ENCODE data around the gene CPT1B. TPM values are rescaled to one million over a fixed set of nuclear protein-coding genes. Genes with fewer than 3 reads are reported as not detected.

CPT1B gene
- total and polyA plus RNA-seq, 4 donors, result 8.2 to 30.1 (median 17.8) TPM

GRCh38 chr22:50603511-50604255 is 25.5 kb upstream of the CPT1B start:
- Histone ChIP-seq H3K27me3 (ENCODE audit: control insufficient read depth, insufficient read depth, low read length) (no peaks in the 10 kb centered on the region), H3K27ac (ENCODE audit: low read depth, low read length) (no peak overlapping the region)
- 49% methylated on average over 67 of the region's 70 CpGs for WGBS (ENCODE audit: insufficient coverage)

GRCh38 chr22:50602338-50602700 is 24.1 kb upstream of the CPT1B start:
- WGBS (ENCODE audit: insufficient coverage), result 13% methylated on average over 2 of the region's 2 CpGs
- DNase-seq (ENCODE audit: low read depth in 4 of 6, low spot score in 6 of 6), result no peak
- H3K4me3 ChIP-seq (ENCODE audit: low read depth, low read length), result no peak overlapping the region

More at GRCh38 chr22:50603511-50604255, 25.5 kb upstream of the CPT1B start:
- DNase-seq (ENCODE audit: low read depth in 4 of 6, low spot score in 6 of 6), result no peak
- Histone ChIP-seq H3K4me3 (ENCODE audit: low read depth, low read length) (no peak overlapping the region), H3K9me3 (ENCODE audit: control insufficient read depth, insufficient read depth, low read length) (no peaks in the 10 kb centered on the region), H3K4me1 (ENCODE audit: control insufficient read depth, insufficient read depth, low read length) (peaks cover 29% of the 10 kb centered on the region), H3K36me3 (ENCODE audit: control insufficient read depth, insufficient read depth, low read length) (peaks cover 61% of the 10 kb centered on the region)

GRCh38 chr22:50601669-50602337 is 23.6 kb upstream of the CPT1B start:
- WGBS (ENCODE audit: insufficient coverage), result 47% methylated on average over 11 of the region's 12 CpGs
- no peaks in the 10 kb centered on the region for H3K27me3 ChIP-seq (ENCODE audit: control insufficient read depth, insufficient read depth, low read length)
- H3K4me1 ChIP-seq (ENCODE audit: control insufficient read depth, insufficient read depth, low read length), result peaks cover 29% of the 10 kb centered on the region
- no peak overlapping the region for H3K4me3 ChIP-seq (ENCODE audit: low read depth, low read length)
- DNase-seq (ENCODE audit: low read depth in 4 of 6, low spot score in 6 of 6), result no peak
- peaks cover 47% of the 10 kb centered on the region for H3K36me3 ChIP-seq (ENCODE audit: control insufficient read depth, insufficient read depth, low read length)
- no peak overlapping the region for H3K27ac ChIP-seq (ENCODE audit: low read depth, low read length)
- H3K9me3 ChIP-seq (ENCODE audit: control insufficient read depth, insufficient read depth, low read length), result no peaks in the 10 kb centered on the region

More at GRCh38 chr22:50602338-50602700, 24.1 kb upstream of the CPT1B start:
- peaks cover 29% of the 10 kb centered on the region for H3K4me1 ChIP-seq (ENCODE audit: control insufficient read depth, insufficient read depth, low read length)
- H3K9me3 ChIP-seq (ENCODE audit: control insufficient read depth, insufficient read depth, low read length), result no peaks in the 10 kb centered on the region
- peaks cover 47% of the 10 kb centered on the region for H3K36me3 ChIP-seq (ENCODE audit: control insufficient read depth, insufficient read depth, low read length)
- H3K27ac ChIP-seq (ENCODE audit: low read depth, low read length), result no peak overlapping the region
- no peaks in the 10 kb centered on the region for H3K27me3 ChIP-seq (ENCODE audit: control insufficient read depth, insufficient read depth, low read length)

- peak overlapping the region; percentile 31 for H3K4me3 ChIP-seq (ENCODE audit: low read depth, low read length)
- DNase-seq (ENCODE audit: low read depth in 4 of 6, low spot score in 6 of 6), result peak in 2 of 6 donors; percentile 47 to 64
- no peaks in the 10 kb centered on the region for H3K27me3 ChIP-seq (ENCODE audit: control insufficient read depth, insufficient read depth, low read length)
- peaks cover 29% of the 10 kb centered on the region for H3K4me1 ChIP-seq (ENCODE audit: control insufficient read depth, insufficient read depth, low read length)
- 2% methylated on average over 31 of the region's 52 CpGs for WGBS (ENCODE audit: insufficient coverage)
- no peak overlapping the region for H3K27ac ChIP-seq (ENCODE audit: low read depth, low read length)
- H3K36me3 ChIP-seq (ENCODE audit: control insufficient read depth, insufficient read depth, low read length), result peaks cover 40% of the 10 kb centered on the region
- no peaks in the 10 kb centered on the region for H3K9me3 ChIP-seq (ENCODE audit: control insufficient read depth, insufficient read depth, low read length)
These were observed 22.9 kb upstream of the CPT1B start for GRCh38 chr22:50600967-50601668.

DNA sequence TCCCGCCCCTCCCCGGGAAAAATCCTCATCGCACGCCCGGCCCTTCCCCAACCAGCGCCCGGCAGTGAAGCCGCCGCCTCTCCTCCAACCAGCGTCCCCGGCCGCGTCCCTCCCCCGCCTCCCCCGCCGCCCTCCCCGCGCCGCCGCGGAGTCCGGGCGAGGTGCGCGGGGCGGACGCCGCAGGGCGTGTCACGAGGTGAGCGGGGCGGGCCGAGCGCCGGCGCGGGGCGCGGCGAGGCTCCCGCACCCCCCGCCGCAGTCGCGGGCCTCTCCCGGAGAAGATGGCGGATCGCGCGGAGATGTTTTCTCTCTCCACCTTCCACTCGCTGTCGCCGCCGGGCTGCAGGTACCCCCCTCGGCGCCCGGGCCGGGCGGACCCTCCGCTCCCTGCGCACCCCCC is 22.3 kb upstream of the CPT1B start, which contains the start of gene MAPK8IP2:
TSS of gene MAPK8IP2 (plus strand) at position 256 of the 400 bp plus-strand sequence. CDS start at position 282, 26 bp downstream.
- Histone ChIP-seq H3K4me3 (ENCODE audit: low read depth, low read length) (peak within 1 kb of the TSS; percentile 31), H3K9me3 (ENCODE audit: control insufficient read depth, insufficient read depth, low read length) (no peaks in the 10 kb centered on the region), H3K27me3 (ENCODE audit: control insufficient read depth, insufficient read depth, low read length) (no peaks in the 10 kb centered on the region), H3K4me1 (ENCODE audit: control insufficient read depth, insufficient read depth, low read length) (peaks cover 29% of the 10 kb centered on the region), H3K27ac (ENCODE audit: low read depth, low read length) (no peak within 1 kb of the TSS), H3K36me3 (ENCODE audit: control insufficient read depth, insufficient read depth, low read length) (peaks cover 34% of the 10 kb centered on the region)
- peak in 2 of 6 donors; percentile 66 to 83 for DNase-seq (ENCODE audit: low read depth in 4 of 6, low spot score in 6 of 6)
- 0% methylated on average over 52 of the region's 61 CpGs for WGBS (ENCODE audit: insufficient coverage)

DNA sequence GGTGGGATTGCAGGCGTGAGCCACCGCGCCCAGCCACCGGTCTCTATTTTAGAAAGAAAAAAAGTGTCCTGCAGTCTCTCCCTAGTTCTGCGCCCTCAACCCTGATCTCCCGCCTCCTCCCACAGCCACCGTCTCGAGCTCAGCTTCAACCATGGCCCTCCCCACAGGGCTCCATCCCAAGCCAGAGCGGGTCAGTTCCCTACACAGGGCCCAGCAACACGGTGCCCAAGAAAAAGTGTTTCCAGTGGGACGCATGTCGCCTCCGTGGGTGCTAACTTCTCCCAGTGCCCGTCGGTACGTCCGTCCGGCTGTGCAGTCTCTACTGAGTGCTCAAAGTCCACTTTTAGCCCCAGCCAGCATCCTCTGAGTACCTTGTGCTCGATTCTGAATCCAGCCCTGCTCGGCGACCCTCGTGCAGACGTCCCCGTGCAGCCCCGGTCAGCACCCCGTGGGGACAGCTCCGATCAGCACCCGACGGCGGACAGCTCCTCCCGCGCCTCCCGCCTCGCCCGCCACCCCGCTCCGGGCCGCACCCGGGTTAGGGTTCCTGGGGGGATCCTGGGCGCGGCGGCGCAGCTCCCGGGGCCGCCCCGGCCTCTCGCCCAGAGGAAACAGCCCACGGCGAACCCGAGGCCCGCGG is 21.7 kb upstream of the CPT1B start:
- Histone ChIP-seq H3K27me3 (ENCODE audit: control insufficient read depth, insufficient read depth, low read length) (no peaks in the 10 kb centered on the region), H3K9me3 (ENCODE audit: control insufficient read depth, insufficient read depth, low read length) (no peaks in the 10 kb centered on the region), H3K27ac (ENCODE audit: low read depth, low read length) (no peak overlapping the region), H3K36me3 (ENCODE audit: control insufficient read depth, insufficient read depth, low read length) (peaks cover 28% of the 10 kb centered on the region), H3K4me3 (ENCODE audit: low read depth, low read length) (peak overlapping the region; percentile 26), H3K4me1 (ENCODE audit: control insufficient read depth, insufficient read depth, low read length) (peaks cover 29% of the 10 kb centered on the region)
- DNase-seq (ENCODE audit: low read depth in 4 of 6, low spot score in 6 of 6), result peak in 2 of 6 donors; percentile 37 to 63
- WGBS (ENCODE audit: insufficient coverage), result 5% methylated on average over 44 of the region's 52 CpGs

- no peaks in the 10 kb centered on the region for H3K27me3 ChIP-seq (ENCODE audit: control insufficient read depth, insufficient read depth, low read length)
- H3K36me3 ChIP-seq (ENCODE audit: control insufficient read depth, insufficient read depth, low read length), result peaks cover 7% of the 10 kb centered on the region
- H3K9me3 ChIP-seq (ENCODE audit: control insufficient read depth, insufficient read depth, low read length), result no peaks in the 10 kb centered on the region
- H3K4me1 ChIP-seq (ENCODE audit: control insufficient read depth, insufficient read depth, low read length), result peaks cover 20% of the 10 kb centered on the region
- no peak overlapping the region for H3K4me3 ChIP-seq (ENCODE audit: low read depth, low read length)
- no peak for DNase-seq (ENCODE audit: low read depth in 4 of 6, low spot score in 6 of 6)
- 92% methylated on average over 4 of the region's 5 CpGs for WGBS (ENCODE audit: insufficient coverage)
- no peak overlapping the region for H3K27ac ChIP-seq (ENCODE audit: low read depth, low read length)
These were observed 18.9 kb upstream of the CPT1B start for GRCh38 chr22:50597097-50597496.

DNA sequence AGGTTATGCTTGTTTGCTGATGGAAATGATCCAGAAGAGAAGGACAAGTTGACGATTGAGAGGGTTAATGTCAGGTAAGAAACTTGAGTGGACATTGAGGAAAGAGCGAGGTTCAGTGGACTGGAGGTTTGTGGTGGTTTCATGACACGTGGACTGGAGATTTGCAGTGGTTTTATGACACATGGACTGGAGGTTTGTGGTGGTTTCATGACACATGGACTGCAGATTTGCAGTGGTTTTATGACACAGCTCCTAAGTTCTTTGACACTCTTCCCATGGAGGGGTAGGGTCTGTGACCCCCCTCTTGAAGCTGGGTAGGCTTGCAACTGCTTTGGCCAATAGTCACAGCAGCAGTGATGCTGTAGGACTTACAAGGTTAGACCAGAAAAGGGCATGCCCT is 17.0 kb upstream of the CPT1B start:
- peaks cover 8% of the 10 kb centered on the region for H3K4me1 ChIP-seq (ENCODE audit: control insufficient read depth, insufficient read depth, low read length)
- no peak for DNase-seq (ENCODE audit: low read depth in 4 of 6, low spot score in 6 of 6)
- no peaks in the 10 kb centered on the region for H3K27me3 ChIP-seq (ENCODE audit: control insufficient read depth, insufficient read depth, low read length)
- no peak overlapping the region for H3K27ac ChIP-seq (ENCODE audit: low read depth, low read length)
- no peaks in the 10 kb centered on the region for H3K9me3 ChIP-seq (ENCODE audit: control insufficient read depth, insufficient read depth, low read length)
- H3K4me3 ChIP-seq (ENCODE audit: low read depth, low read length), result no peak overlapping the region
- peaks cover 7% of the 10 kb centered on the region for H3K36me3 ChIP-seq (ENCODE audit: control insufficient read depth, insufficient read depth, low read length)
- WGBS (ENCODE audit: insufficient coverage), result 97% methylated on average over 3 of the region's 3 CpGs

- 84% methylated on average over 5 of the region's 5 CpGs for WGBS (ENCODE audit: insufficient coverage)
- Histone ChIP-seq H3K9me3 (ENCODE audit: control insufficient read depth, insufficient read depth, low read length) (no peaks in the 10 kb centered on the region), H3K4me1 (ENCODE audit: control insufficient read depth, insufficient read depth, low read length) (peaks cover 9% of the 10 kb centered on the region), H3K36me3 (ENCODE audit: control insufficient read depth, insufficient read depth, low read length) (peaks cover 3% of the 10 kb centered on the region), H3K27me3 (ENCODE audit: control insufficient read depth, insufficient read depth, low read length) (no peaks in the 10 kb centered on the region), H3K27ac (ENCODE audit: low read depth, low read length) (no peak overlapping the region), H3K4me3 (ENCODE audit: low read depth, low read length) (no peak overlapping the region)
- DNase-seq (ENCODE audit: low read depth in 4 of 6, low spot score in 6 of 6), result no peak
These were observed 9.2 kb upstream of the CPT1B start for GRCh38 chr22:50587407-50587806.
